ENCODE data around the gene RBBP8NL.
"Not testable (repeated sequence)": the region's sequence is repeated elsewhere in the genome, so short reads cannot be mapped to it uniquely, and the experiment has no call there.

RBBP8NL gene

DNA sequence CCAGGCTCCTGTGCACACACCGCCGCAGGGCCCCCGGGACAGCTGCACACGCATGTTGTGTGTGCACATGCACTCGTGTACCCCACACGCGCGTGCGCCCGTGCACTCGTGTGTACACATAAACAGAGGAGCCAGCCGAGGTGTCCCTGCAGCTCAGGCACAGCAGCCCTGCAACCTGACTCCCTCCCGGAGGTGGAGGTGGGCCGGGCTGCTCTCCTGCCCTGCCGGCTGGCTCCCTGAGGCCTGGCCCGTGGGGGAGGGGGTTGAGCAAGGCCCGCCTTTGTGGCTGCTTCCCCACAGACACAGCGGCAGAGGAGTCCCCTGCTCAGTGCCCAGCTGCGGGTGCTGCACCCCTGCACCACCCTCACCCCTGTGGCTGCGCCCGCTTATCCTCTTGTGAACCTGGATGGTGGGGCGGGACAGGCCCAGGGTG is 624 bp downstream of the RBBP8NL start:
- no peaks in the 10 kb centered on the region for H3K9me2 ChIP-seq (replicated peaks; ENCODE audit: low read depth, low read length)
- TF ChIP-seq, protein P1, sequence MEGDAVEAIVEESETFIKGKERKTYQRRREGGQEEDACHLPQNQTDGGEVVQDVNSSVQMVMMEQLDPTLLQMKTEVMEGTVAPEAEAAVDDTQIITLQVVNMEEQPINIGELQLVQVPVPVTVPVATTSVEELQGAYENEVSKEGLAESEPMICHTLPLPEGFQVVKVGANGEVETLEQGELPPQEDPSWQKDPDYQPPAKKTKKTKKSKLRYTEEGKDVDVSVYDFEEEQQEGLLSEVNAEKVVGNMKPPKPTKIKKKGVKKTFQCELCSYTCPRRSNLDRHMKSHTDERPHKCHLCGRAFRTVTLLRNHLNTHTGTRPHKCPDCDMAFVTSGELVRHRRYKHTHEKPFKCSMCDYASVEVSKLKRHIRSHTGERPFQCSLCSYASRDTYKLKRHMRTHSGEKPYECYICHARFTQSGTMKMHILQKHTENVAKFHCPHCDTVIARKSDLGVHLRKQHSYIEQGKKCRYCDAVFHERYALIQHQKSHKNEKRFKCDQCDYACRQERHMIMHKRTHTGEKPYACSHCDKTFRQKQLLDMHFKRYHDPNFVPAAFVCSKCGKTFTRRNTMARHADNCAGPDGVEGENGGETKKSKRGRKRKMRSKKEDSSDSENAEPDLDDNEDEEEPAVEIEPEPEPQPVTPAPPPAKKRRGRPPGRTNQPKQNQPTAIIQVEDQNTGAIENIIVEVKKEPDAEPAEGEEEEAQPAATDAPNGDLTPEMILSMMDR (conservative IDR thresholded peaks at IDR 0.05; ENCODE audit: low read length), result no peak
- no peak for TF ChIP-seq EZH2phosphoT487 (IDR thresholded peaks at IDR 0.05; ENCODE audit: borderline replicate concordance)
- no peak overlapping the region for H3K4me3 ChIP-seq (ENCODE audit: low read length, poor library complexity, severe bottlenecking)
- no peak overlapping the region for H3K4me2 ChIP-seq (ENCODE audit: low read depth, low read length, poor library complexity, severe bottlenecking)
- no peaks in the 10 kb centered on the region for H3K27me3 ChIP-seq (ENCODE audit: insufficient read depth, low read length, poor library complexity, severe bottlenecking)
- no peaks in the 10 kb centered on the region for H4K20me1 ChIP-seq (ENCODE audit: insufficient read depth, low read length, poor library complexity, severe bottlenecking)
- no peaks in the 10 kb centered on the region for H3K9me3 ChIP-seq (ENCODE audit: insufficient read depth, low read depth, low read length)
- no peaks in the 10 kb centered on the region for H3K36me3 ChIP-seq (ENCODE audit: insufficient read depth, low read length)
- no peaks in the 10 kb centered on the region for H3K79me2 ChIP-seq (ENCODE audit: insufficient read depth, low read length)
- no peaks in the 10 kb centered on the region for H3F3A ChIP-seq (ENCODE audit: low read depth)
- no peak overlapping the region for H2AFZ ChIP-seq (ENCODE audit: low read length)
- H3K4me1 ChIP-seq (ENCODE audit: insufficient read depth, low read length, poor library complexity, severe bottlenecking), result no peaks in the 10 kb centered on the region
- no peak overlapping the region for H3K9ac ChIP-seq (ENCODE audit: low read depth, low read length, poor library complexity, severe bottlenecking)

DNA sequence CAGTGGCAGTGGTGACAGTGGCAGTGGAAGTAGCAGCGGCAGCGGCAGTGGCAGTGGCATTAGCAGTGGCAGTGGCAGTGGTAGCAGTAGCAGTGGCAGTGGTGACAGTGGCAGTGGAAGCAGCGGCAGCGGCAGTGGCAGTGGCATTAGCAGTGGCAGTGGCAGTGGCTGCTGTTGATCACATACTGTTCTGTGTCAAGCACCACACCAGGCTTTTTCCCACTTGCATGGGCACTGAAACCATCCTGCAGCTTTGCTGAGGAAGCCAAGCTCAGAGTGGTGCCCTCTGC is 1.3 kb downstream of the RBBP8NL start:
- H3K4me2 ChIP-seq (ENCODE audit: low read depth, low read length, poor library complexity, severe bottlenecking); H3K27me3 ChIP-seq (ENCODE audit: insufficient read depth, low read length, poor library complexity, severe bottlenecking); H3K9ac ChIP-seq (ENCODE audit: low read depth, low read length, poor library complexity, severe bottlenecking); H3F3A ChIP-seq (ENCODE audit: low read depth); H4K20me1 ChIP-seq (ENCODE audit: insufficient read depth, low read length, poor library complexity, severe bottlenecking); H3K9me2 ChIP-seq (replicated peaks; ENCODE audit: low read depth, low read length); H2AFZ ChIP-seq (ENCODE audit: low read length); H3K79me2 ChIP-seq (ENCODE audit: insufficient read depth, low read length); H3K4me3 ChIP-seq (ENCODE audit: low read length, poor library complexity, severe bottlenecking); H3K36me3 ChIP-seq (ENCODE audit: insufficient read depth, low read length); H3K4me1 ChIP-seq (ENCODE audit: insufficient read depth, low read length, poor library complexity, severe bottlenecking); H3K9me3 ChIP-seq (ENCODE audit: insufficient read depth, low read depth, low read length): not testable (repeated sequence)

DNA sequence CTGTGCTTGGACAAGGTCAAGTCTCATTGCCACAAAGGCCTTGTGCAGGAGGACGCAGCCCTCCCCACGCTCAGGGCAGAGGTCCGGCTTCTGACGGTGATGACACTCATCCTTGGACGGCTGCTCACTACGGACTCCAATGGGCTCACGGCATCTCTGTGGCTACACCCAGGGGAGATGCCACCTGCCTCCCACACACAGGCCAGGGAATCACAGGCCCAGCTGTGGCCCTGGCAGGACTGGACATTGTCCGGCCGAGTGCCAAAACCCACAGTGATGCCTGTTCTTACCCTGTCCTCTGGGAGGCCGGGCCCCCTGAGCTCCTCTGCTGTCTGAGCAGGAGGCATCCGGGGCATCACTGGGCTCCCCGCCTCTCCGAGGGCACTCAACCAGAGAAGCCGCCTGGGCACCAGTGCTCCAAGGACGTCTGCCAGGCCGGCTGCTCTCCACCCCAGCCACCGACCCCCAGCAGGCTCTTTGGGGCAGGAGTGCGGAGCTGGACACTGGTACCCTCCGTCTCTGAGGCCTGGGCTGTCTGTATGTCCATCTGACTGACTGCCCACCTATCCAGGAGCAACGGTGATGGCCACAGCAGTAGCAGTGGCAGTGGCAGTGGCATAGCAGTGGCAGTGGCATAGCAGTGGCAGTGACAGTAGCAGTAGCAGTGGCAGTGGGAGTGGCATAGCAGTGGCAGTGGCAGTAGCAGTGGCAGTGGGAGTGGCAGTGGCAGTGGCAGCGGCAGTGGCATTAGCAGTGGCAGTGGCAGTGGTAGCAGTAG is 1.9 kb downstream of the RBBP8NL start:
- Histone ChIP-seq H3K4me3 (ENCODE audit: low read length, poor library complexity, severe bottlenecking) (no peak overlapping the region), H3K27me3 (ENCODE audit: insufficient read depth, low read length, poor library complexity, severe bottlenecking) (no peaks in the 10 kb centered on the region)
- TF ChIP-seq, protein P1 (conservative IDR thresholded peaks at IDR 0.05; ENCODE audit: low read length), result no peak
- TF ChIP-seq EZH2phosphoT487 (IDR thresholded peaks at IDR 0.05; ENCODE audit: borderline replicate concordance), result no peak

More for the DNA sequence above, 1.9 kb downstream of the RBBP8NL start:
- H3K4me1 ChIP-seq (ENCODE audit: insufficient read depth, low read length, poor library complexity, severe bottlenecking), result no peaks in the 10 kb centered on the region
- H3K4me2 ChIP-seq (ENCODE audit: low read depth, low read length, poor library complexity, severe bottlenecking), result no peak overlapping the region
- no peaks in the 10 kb centered on the region for H3K36me3 ChIP-seq (ENCODE audit: insufficient read depth, low read length)
- no peaks in the 10 kb centered on the region for H3K79me2 ChIP-seq (ENCODE audit: insufficient read depth, low read length)
- H3K9ac ChIP-seq (ENCODE audit: low read depth, low read length, poor library complexity, severe bottlenecking), result no peak overlapping the region
- no peaks in the 10 kb centered on the region for H3K9me3 ChIP-seq (ENCODE audit: insufficient read depth, low read depth, low read length)
- H3K9me2 ChIP-seq (replicated peaks; ENCODE audit: low read depth, low read length), result no peaks in the 10 kb centered on the region
- H2AFZ ChIP-seq (ENCODE audit: low read length), result no peak overlapping the region
- H3F3A ChIP-seq (ENCODE audit: low read depth), result no peaks in the 10 kb centered on the region
- H4K20me1 ChIP-seq (ENCODE audit: insufficient read depth, low read length, poor library complexity, severe bottlenecking), result no peaks in the 10 kb centered on the region
